NCI-H748 treated with DMSO at 0.1 percent for 48 hours (cell line): ENCODE measurements around the gene ECM2.
"Not testable (repeated sequence)": the region's sequence is repeated elsewhere in the genome, so short reads cannot be mapped to it uniquely, and the experiment has no call there.

Experiments used
- DNase-seq: peaks from one replicate; lab custom pipeline; 2025; lab: John Stamatoyannopoulos, UW

Gene ECM2

DNA sequence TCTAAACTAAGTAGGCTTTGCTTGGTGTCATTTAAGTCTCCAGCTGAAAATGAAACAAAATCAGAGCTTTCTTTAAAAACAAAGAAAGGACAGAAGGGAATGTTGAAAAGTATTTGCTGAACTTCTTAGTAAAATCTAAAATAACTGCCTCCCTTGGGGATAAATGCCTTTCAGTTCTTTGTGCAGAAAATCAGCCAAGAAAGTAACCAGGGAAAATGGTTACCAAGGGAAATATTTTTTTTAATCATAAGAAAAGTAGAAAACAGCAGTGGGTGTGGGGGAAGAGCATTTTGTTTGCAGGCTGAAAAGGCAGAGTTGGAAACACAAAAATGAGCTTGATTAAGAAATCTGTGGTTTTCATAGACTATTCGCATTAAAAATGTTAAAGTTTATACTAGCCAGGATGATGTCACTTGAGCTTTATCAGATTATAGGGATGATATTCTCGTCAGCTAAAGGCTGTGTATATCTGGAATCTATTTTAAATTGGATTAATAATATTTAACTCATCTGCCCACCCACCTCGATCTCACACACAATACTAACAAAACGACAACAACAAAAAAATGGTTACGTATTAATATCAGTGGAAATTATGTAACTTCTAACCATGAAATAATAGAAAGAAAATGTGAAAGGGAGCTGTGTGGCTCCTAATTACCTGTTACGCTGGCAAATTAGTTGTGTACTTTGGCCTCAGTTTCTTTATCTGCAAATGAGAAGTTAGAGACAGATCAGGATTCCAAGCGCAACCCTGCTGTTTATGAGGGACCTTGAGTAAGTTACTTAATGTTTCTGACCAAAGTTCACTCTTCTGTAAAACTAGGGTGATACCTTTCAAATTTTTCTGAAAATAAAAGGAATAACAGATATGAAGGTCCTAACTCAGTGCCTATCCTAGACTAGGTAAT, at the start of gene ECM2:
ECM2 (minus strand) TSS at position 51 of the 911 bp plus-strand sequence. CDS start 13,124 bp downstream, outside the sequence.
- DNase-seq: no peak

DNA sequence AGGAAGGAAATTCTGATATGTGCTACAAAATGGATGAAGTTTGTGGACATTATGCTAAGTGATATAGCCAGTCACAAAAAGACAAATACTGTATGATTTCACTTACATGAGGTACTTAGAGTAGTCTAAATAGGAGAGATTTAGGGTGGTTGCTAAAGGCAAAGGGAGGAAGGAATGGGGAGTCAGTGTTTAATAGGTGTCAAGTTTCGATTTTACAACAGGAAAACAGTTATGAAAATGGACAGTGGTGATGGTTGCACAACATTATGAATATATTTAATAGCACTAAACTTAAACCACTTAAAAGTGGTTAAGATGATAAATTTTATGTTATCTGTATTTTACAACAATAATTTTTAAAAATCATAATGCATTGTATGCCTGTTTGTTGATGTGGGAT, 40.4 kb upstream of the ECM2 start:
- no peak for DNase-seq

DNA sequence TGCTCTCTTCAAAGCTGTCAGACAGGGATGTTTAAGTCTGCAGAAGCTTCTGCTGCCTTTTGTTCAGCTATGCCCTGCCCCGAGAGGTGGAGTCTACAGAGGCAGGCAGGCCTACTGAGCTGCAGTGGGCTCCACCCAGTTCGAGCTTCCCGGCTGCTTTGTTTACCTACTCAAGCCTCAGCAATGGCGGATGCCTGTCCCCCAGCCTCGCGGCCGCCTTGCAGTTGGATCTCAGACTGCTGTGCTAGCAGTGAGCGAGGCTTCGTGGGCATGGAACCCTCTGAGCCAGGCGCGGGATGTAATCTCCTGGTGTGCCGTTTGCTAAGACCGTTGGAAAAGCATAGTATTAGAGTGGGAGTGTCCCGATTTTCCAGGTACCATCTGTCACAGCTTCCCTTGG, 37.8 kb upstream of the ECM2 start:
- DNase-seq: not testable (repeated sequence)

DNA sequence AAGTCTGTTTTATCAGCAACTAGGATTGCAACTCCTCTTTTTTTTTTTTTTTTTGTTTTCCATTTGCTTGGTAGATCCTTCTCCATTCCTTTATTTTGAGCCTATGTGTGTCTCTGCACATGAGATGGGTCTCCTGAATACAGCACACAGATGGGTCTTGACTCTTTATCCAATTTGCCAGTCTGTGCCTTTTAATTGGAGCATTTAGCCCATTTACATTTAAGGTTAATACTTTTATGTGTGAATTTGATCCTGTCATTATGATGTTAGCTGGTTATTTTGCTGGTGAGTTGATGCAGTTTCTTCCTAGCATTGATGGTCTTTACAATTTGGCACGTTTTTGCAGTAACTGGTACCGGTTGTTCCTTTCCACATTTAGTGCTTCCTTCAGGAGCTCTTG, 36.1 kb upstream of the ECM2 start:
- DNase-seq: not testable (repeated sequence)

DNA sequence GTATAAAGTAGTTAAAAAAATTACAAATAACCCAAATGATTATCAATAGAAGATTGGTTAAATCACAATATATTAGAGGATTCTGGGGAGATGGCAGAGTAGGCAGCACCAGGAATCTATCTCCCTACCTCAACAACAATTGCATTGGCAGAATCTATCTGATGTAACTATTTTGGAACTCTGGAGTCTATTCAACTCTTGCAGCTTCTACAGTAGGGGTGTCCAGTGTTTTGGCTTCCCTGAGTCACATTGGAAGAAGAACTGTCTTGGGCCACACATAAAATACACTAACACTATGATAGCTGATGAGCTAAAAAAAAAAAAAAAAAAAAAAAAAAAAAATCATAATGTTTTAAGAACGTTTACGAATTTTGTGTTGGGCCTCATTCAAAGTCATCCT, 29.2 kb upstream of the ECM2 start:
- DNase-seq: no peak

DNA sequence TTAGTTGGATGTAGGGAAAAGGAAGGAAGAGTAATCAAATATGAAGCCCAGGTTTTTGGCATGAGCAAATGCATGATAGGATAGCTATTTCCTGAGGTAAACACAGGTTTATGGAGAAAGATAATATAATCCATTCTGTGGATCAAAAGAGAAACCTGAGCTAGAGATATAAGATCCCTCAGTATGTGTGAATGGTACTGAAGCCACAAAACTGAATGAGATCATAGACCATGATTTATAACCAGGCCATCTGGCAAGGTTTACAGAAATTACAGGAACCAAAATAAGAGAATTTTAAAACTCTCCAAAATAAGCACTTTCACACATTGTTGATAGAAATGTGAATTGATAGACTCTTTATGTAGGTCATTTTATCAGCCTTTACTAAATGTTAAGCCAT, 28.7 kb upstream of the ECM2 start:
- DNase-seq: no peak

DNA sequence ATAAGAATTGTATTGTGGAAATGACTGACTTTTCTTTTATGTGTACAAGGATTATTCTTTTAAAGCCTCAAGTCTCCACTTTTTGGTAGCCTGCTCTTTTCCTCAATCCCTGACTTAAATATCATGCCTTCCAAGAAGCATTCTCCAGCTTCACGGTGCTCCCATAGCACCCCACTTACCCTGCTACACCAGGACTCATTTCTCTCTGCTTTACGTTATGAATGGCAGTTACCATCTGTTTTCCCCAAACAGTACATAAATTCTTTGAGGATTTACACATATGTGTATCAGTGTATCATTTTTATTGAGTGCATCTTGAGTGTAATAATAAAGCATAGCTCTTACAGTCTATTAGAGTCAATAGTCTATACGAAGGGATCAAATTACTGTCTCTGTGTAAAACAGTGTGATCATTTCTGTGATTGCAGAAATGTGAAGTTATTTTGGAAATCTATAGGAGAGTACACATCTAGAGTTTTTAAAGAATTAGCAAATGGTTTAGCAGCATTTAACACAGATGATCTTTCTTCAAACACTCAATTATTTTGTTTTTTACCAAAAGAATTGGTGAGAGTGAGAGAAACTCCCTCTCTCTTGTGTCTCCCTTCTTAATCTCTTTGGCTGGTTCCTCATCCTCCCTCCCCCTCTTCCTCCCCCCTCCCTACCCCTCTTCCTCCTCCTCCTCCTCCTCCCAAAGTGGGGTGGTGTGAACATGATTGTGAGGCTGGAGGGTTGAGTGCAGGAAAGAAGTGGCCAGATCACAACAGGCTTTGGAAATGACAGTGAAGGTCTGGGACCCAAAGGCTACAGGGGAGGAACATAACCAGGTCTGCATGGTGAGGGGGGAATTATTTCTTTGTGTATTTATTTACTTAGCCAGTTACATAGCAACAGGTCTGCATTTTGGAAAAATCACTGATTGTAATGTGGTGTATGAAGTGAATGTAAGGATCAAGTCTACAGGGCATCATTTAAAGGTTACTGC, 27.6 kb upstream of the ECM2 start:
- peak; percentile 10 for DNase-seq

DNA sequence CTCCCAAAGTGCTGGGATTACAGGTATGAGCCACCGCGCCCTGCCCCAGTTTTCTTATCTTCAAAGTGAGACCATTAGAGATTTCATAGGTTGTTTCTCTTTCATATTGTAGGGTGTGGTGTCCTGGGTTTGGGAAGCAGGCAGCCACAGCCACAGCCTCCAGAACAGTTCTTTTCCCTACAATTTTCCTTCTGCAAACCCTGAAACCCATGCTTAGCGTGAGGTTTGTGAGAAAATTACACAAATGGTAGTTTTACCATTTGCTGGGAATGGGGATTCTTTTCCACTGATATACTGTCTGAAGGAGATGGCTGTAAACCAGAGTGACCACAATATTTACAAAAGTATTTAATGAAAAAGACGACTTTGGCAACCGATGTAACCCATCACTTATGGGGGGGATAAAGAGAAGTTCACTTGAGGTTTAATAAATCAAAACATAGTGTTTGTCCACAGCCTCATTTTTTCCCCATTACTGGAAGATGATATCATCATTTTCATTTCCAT, 26.7 kb upstream of the ECM2 start:
- no peak for DNase-seq

DNA sequence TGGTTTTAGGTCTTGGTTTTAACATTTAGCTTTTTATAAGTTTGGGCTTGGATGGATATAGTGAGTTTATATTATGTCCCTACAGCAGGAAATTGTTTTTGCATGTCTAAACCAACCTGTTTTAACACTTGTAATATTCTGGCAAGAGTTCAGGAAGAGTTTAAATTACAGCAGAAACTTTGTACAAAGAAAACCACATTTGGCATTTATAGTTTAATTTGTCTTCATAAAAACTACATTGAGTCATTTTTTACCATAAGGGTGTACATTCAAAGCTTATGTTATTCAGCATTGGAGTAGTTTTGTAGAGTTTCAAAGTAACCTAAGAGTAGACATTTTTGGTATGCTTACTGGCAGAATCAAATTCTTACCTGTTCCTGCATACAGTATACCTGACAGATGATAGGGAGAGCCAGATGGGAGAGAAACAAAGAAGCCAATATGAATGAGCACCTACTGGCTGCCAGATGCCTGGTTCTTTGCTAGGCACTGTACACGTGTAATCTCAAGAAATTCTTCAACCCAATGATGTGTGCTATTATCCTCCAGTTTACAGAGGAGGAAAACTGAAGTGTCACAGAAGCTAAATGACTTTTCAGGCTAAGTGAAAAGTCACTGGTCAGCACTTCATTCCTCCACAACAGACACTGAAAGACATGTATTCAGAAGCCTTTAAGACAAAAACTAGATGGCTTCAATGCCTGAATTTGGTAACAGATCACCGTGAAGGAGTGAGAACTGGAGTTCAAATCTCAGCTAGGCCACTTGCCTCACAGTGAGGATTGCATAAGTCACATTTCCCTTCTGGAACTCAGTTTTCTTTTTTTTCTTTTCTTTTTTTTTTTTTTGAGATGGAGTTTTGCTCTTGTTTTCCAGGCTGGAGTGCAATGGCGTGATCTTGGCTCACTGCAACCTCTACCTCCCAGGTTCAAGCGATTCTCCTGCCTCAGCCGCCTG, 25.9 kb upstream of the ECM2 start:
- DNase-seq: no peak

DNA sequence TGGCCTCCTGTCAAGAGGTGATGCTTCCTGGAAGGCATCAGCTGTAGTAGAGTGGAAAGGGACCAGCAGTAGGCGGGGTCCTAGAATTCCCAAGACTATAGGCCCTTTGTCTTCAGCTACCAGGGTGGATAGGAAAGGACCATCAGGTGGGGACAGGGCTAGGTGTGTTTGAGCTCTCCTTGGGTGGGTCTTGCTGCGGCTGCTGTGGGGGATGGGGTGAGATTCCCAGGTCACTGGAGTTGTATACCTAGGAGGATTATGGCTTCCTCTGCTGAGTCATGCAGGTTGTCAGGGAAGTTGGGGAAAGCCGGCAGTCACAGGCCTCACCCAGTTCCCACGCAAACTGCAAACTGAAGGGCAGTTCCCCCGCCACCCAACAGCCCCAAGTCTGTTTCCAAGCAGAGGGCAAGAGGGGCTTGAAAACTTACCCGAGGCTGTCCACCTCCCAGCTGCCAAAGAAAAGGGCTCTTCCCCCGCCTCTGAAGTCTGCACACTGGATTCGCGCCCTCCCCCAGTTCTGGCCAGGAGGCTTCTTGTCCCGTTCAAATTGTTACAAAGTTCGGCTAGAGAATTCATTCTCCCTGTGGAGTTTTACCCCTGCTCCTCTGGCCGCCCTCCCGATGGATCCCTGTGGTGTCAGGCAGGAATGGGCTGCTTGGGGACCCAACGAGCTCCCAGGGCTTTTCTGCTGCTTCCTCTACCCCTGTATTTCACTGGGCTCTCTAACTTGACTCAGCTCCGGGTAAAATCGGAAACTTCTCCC, 23.0 kb upstream of the ECM2 start:
- no peak for DNase-seq

DNA sequence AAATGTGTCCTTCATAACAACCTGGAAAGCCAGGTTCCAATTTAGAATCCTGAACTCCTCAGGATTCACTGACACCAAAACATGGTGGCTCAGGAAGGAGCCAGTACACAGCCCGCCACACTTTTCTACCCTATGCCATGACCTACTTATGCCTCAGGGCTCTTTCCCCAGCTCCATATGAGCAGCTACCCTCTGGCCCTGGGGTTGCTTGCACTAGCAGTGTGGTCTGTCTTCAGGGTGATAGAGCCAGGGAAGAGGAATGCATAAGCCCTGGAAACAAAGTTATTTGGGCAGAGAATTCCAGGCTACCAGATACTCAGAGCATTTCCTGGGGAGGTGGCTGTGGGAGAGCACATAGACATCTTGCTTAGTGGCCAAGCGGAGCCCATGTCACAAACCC, 15.0 kb upstream of the ECM2 start:
- no peak for DNase-seq

DNA sequence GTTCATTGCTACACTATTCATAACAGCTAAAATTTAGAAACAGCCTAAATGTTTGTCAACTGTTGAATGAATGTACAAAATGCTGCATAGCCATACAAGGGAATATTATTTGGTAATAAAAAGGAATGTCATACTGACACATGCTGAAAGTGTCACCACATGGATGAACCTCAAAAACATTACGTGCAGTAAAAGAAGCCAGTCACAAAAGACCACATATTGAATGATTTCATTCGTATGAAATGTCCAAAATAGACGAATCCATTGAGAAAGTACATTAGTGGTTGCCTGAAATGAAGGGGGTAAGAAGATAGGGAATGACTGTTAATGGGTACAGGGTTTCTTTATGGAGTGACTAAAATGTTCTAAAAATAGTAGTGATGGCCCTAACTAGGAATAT, 11.6 kb upstream of the ECM2 start:
- no peak for DNase-seq

DNA sequence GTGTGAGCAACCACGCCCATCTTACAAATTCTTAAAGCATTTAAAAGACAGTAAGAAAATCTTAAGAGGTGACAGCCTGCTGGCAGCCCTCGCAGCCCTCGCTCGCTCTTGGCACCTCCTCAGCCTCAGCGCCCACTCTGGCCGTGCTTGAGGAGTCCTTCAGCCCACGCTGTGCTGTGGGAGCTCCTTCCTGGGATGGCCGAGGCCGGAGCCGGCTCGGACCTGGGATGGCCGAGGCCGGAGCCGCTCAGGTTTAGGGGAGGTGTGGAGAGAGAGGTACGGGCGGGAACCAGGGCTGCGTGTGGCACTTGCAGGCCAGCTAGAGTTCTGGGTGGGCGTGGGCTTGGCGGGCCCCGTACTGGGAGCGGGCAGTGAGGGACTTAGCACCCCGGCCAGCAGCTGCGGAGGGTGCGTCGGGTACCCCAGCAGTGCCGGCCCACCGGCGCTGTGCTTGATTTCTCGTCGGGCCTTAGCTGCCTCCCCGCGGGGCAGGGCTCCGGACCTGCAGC, 9.3 kb upstream of the ECM2 start:
- no peak for DNase-seq

DNA sequence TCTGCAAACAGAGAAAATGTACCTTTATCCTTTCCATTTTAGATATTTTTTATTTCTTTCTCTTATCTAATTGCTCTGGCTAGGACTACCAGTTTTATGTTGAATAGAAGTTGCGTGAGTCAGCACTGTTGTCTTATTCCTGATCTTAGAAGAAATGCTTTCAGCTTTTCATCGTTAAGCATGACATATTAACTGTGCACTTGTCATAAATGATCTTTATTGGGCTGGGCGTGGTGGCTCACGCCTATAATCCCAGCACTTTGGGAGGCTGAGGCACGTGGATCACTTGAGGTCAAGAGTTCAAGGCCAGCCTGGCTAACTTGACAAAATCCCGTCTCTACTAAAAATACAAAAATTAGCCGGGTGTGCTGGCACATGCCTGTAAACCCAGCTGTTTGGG, 8.2 kb upstream of the ECM2 start:
- DNase-seq: no peak

DNA sequence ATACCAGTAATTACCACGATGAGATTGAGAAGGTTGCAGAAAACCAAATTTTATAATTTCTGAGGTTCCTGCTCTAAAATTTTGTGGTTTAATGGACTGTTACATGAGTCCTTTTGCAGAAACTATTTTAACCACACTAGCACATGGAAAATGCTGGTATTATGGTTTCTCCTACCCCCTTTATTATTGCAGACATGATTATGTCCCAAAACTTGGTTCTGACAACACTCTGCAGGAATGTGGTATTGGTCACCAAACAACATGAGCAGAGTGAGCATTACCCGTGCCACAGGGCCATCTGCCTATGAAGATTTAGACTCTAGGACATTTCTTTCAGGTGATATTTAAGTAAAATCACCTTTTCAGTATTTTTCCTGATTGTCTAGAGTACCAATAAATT, 2.8 kb upstream of the ECM2 start:
- DNase-seq: no peak

DNA sequence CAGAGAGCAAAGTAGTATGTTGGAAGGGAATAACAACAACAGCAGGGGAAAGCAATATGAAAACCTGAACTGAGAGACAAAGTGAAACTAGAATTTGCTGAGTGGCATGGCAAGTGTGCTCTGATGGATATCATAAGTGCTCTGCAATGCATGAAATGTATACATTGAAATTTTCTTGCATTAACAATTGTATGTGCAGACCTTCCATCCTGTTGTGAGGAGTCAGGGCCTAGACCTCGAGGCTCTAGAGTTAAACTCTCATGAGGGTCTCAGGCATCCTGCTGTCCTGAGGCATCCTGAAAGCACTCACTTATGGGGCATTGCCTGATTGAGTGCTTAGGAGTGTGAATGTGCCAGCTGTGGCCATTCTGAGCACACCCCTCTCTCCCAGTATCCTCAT, 1.1 kb downstream of the ECM2 start:
- no peak for DNase-seq

DNA sequence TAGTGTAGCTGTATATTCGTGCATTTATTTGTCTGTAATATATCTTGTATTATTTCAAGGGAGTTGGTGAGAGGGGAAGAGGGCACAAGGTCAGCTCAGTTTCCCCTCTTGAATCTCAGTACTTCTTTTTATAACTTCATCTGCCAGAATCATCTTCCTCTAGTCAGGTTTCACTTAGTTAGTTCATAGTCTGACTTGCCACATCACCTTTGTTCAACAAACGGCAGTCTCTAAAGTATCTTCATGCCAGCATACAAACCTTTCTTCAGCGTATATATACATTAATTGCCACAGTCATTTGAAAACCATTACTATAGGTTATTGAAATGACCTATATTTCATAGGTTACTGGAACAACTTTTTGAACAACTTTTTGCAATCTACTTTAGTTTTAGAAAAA, 1.6 kb downstream of the ECM2 start:
- no peak for DNase-seq

DNA sequence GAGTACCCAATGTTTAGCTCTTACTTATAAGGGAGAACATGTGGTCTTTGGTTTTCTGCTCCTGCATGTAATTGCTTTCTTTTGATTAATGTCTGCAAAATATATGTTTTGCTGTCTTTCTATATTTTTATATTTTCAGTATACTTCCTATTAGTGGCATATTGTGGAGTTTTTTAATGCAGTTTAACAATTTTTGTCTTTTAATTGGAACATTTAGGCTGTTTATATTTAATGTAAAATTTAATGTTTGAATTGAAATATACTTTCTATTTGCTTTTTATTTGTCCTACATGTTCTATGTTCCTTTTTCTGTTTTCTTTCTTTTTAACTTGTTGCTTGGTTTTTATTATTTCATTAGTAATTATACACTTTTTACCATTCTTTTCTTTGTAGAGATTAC, 4.9 kb downstream of the ECM2 start:
- DNase-seq: no peak

DNA sequence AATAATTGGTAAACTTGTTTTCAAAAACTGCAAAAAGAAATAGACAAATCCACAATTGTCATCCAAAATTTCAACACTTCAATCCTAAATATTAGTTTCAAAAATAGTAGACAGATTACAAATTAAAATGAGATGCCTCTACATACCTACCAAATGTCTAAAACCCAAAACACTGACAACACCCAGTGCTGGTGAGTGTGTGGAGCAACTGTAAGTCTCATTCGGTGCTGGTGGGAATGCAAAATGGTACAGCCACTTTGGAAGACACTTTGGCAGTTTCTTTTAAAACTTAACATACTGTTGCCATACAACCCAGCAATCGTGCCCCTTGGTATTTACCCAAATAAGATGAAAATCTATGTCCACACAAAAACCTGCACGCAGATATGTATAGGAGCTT, 6.7 kb downstream of the ECM2 start:
- no peak for DNase-seq

DNA sequence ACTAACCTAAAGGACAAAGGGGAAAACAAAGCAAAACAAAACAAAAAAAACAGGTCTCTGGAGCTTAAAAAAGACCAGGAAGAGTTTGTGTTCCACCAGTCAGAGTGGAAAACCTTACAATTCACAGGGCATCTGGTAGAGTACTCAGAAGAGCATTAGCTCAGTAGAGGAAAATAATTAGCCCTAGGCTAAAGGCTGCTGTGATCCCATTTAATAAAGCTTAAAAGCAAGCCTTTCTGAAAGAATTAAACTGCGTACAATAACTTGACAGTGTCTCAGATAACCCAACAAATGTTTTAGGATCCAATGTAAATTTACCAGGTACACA, 7.3 kb downstream of the ECM2 start:
- no peak for DNase-seq
